Fibroblast of skin of scalp (primary cell): ENCODE data around the gene C1orf116.

Experiments
- DNase-seq: peaks from one replicate; pipeline ENCODE4 v3.0.0-alpha.2; 2013

C1orf116 gene

DNA sequence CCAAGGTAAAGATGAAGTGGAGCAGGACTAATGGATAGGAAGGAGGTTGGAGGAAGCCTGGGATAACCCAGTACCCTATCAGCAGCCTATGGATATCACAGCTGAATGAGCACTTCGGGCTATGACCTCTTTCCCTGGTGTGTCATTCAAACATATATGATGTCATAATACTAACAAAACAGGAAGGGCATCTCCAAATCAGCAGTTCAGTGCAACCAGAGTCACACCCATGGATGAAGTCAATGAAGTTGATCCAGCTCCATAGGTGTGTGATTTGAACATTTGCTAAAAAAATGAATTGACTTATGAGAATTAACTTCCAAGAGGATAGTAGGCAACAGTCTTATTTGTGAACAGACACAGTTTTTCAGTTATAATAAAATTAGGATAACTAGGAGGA is 1.7 kb upstream of the C1orf116 start:
- DNase-seq, result no peak

DNA sequence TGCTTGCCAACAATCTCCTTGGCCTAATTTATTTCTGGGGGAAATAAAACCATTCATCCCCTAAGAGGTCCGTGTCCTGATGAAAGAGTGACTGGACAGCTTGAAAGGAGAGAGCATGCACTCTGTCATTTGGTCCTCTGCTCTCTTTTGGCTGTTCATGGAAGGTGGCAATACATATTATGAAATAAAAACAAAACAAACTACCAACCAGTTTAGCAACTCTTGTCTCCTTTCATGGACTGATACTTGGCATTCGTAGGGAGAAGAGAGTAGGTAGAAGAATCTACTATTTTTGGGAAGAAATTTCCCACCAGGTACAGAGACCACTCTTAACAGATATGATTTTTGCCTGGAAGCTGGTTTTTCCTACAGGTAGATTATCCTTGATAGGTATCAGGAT is 746 bp upstream of the C1orf116 start:
- DNase-seq, result no peak

DNA sequence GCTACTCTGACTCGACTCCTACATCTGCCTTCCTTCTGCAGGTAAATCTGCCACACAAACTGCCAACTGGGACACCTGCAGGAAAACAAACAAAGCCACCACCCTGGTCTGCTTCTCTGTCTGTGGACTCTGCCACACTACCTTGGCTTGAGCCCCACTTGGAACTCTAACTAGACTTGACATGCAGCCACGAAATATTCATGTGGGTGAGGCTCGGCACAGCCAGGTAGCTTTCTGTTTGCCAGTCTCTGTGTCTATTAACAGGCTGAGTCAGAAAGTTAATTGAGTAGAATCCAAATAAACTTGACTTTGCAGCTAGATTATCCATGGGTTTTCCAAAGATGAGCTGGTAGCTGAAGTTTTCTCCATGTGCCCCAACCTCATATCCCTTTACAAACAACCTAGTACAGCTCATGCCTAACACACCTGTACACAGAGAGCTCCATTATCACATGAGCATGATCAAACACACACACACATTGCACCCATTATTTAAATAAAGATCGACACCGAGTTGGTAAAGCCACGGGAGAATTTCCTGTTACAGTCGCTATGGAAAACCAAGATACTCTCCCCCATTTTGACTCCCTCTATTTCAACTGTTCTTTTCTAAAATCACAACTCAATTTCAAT is 808 bp downstream of the C1orf116 start:
- DNase-seq, result no peak

DNA sequence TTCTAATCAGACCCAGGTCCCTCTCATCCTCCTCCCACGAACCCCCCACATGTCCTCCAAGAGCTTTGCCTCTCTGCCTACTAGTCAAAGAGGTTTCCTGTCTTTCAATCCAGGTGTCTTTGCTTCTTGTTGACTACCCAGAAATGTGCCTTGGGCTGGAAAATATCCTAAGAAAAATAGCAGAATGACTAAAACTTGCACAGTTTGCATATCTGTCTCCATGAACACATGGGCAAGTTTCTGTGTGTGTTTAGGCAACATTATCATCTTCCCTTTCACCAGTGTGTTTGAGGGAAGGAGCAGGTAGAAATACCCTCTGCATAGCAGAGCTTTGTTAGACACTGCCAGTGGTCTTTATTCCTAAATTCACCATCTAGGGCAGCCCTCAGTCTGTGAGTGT is 1.5 kb downstream of the C1orf116 start:
- DNase-seq, result no peak

DNA sequence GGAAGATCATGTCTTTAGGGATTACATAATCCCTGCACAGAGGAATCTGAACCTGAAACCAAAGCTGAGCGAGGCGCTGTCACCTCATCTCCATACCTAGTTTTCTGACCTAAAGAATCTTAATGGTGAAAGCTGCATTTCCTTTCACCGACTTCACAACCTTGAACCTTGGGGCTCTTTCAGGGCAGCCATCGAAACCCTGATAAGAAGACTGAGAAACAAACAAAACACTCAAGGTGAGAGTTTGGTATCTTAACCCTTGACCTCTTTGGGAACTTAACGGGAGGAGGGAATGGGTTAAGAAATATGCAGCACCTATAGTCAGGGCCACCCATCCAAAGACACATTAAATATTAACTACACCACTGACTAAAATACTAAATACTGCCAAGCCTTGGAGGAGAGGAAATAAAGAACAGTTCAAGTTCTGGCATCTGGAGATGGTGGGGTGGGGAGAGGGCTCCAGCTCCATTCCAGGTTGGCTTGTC is 2.0 kb downstream of the C1orf116 start:
- DNase-seq, result no peak

DNA sequence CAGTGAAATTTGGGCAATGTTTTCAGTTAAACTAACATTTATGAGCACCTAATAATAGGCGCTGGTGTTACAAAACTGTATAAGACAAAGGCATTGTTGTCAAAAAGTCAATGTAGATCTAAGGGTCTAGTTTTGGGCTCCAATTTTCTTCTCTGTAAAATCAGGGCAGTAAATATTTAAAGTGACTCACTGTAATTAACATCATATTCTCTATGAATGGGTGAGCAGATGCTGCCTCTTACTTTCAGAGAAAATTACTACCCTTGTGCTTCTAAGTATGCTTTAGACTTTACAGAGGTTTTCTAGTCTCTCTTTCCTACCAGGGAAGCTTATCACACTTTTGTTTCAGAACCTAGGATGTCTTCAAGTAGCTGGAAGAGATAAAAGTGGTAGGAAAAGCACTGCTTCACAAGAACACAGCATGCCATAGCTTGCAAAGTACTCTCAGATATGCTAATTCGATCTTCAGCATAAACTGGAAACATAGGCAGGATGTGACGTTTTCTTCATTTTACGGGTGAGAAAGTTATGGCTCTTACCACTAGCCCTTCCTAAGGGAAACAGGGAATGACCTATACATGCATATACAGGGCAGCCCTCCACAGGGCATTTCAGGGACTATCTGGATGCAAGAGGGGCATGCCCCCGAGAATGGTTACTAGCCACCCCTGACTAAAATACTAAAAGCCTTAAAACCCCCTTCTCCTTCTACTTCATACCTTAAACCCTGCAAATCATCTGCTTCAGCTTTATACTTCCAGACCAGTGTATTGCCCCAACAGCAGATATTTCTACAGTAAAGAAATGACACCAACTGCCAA is 2.6 kb downstream of the C1orf116 start:
- DNase-seq, result no peak

DNA sequence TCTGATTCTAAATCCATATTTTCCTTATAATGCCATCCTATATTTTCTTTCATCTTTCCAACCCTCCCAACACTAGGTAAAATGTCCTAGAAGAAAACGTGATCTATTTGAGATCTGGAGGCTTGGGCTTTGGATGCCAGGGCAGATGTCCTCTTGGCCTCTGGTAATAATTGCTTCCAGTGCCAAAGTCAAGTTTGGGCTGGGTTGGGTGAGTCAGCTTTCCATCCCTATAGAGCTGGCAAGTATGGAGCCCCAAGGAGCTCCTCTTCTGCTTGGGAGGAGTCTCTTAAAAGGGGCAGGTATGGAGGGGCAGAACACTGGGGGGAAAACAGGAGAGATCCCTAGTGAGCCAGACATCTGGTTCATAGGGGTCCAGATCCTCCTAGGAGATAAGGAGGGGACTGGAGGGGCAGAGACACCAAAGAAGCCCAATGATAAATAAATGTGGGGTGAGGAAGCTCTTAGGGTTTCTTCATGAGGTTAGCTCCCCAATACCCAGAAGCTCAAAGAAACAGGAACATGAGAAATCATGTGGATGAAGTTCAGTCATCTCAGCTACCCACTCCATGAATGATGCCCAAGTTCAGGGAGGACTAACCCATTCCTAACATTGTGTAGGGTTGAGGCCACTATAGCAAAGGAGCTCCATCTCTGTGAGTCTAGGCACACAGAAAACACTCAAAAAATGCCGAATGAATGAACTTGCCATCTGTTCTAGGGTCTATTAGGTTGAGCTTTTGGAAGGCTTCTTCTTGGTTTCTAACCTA is 3.5 kb downstream of the C1orf116 start:
- DNase-seq, result no peak

DNA sequence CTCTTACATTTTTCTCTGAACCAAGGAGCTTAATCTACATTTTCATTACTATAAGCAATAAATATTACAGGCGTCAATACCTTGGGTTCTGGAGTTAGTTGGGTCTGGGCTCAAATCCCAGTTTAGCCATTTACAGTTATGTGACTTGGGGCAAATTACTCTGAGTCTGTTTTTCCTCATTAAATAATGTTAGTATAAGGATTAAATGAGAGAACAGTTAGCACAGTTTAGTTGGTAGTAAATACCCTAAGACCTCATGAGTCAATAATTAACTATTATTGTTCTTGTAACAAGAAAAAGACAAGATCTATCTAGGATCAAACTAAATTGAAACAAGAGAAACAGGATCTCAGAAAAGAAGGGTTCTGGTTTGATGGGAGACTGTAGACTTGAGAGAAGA is 4.6 kb downstream of the C1orf116 start:
- DNase-seq, result no peak

DNA sequence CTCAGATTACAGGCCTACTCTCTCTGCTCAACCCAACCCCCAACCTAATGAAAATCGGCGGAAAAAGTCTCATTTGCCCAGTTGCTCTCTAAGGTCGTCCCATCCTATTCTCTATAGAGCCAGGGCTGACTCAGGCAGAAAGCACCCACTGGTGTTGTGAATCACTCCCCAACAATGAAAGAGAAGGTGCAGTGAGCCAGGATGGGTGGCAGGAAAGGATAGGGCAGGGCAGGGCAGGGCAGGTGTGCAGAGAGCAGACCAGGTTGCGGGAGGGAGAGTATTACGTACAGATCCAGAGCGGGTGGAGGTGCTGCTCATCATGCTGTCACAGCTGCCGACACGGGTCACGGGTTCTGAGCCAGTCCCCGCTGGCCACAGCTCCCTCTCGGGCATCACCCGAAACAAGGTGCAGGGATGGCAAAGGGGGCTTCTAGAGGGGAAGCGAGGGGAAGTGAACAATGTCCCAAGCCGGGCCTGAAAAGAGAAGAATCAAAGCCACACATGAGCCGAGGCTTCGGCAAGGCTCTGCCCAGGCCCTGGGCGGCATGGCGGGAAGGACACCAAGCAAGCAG is 5.3 kb downstream of the C1orf116 start:
- DNase-seq, result no peak

DNA sequence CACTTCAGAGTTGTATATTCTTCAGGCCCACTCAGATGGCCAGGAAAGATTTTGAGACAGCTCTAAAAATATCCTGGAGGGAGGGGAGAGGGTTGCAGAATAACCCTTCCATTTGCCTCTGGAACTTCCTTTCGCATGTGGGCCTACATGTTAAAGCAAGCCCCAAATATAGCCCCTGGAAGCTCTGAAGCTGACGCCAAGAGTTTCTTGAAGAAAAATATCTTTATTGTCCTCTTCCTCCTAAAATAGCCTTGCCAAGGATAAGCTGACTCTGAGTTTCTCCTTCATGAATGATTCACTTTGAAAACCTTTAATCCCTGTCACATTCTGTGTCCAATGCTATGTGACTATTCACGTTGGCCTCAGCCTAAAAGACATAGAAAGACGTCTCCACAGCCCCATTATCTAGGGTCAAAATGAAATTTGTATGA is 6.4 kb downstream of the C1orf116 start:
- DNase-seq, result no peak

DNA sequence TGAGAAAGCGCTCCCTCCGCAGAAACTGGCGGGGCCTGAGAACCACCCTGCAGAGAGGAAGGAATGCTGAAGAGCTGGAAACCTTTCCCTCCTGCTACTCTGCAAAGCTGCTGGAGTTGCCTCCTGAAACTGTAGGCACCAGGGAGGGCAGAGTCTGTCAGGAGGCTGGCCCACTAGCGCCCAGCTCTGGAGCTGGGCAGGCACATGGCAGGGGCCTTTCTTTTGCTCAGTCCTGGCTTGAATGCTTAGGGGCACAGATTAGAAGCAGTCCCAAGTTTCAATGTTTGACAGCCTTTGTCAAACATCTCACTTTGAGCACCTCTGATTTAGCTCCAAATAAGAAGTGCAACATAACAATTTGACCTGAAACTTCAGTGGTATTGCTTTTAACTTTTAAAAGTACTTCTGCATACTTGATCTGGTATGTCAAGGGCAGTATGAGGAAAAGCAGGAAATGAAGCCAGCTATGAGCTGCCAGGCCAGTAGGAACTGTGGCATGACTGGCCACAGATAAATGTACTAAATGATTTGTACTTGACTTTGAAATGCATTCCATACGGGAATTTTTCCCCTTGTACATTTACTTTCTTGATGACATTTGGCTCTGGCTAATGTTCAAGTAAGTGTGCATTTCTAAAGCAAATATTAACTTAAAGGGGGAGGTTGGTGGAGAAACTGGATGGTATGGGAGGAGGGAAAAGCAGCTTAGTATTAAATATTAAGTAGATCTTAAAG is 7.2 kb downstream of the C1orf116 start:
- DNase-seq, result peak; percentile 73

DNA sequence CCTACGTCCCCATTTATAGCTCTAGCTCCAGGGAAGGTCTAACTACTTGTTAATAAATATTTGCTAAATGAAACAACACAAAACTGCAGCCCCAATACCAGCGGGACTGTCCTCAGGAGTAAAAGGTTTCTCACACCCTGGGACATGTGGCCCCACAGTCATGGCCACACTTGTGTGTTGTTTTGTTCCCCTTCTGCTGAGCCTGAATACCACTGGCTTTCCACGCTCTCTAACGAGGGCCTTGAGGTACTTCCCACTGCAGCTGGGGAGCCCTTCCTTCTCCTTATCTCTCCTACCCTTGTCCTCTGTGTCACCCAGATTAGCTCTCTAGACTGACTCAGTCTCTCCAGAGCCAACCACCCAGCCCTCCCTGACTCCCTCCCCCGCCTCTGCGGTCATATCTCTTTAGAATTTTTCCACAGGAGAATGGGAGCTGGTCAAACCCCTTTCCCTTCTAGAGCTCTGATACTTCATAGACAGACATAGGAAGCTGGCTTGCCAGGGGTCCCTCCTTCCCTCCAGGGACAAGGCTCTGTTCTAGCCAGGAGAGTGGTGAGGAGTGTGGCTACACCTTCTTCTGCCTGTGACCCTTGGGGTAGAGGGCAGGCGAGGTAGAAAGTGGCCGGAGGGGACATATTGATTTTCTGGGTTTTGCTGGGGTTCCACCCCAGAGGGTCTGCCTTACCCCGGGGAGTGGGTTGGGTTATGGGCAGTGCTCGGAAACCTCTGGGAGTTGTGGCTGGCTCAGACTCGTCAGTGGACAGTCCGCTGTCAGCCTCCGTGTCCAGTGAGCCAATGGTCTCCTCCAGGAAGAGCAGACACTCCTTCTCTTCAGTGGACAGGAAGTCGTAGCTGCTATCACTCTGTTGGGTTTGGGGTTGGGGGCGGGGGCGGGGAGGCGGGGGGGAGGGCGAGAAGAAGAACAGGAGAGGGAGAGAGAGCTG is 8.1 kb downstream of the C1orf116 start:
- DNase-seq, result no peak

DNA sequence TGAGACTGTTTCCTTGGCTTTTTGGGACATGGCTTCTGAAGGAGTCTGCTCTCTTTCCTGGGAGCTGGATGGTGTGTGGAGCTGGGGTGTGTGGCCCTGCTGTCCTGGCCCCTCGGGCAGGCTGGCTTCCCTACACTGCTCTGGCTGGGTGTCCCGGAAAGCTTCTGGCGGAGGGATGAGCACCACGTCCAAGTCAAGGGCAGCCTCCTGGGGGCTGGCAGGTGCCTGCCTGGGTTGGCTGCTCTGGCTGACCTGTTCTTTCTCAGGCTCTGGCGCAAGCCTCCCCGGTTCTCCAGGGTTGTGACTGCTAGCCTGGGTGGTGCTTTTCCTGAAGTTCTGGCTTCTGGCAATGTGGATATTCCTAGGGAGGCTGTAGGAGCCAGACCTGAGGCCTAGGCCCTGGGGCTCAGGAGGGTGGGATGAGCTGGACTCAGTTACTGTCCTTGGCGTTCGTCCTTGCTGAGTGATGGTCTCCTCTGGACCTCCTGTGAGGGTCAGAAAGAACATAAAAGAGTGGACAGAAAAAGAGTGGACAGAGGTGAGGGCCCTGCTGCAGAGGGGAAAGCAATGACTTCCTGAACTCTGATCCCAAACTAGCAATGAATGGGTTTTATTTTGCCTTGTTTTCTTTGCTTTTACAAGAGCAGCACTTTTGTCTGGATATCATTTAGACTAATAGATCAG is 9.4 kb downstream of the C1orf116 start:
- DNase-seq, result no peak

DNA sequence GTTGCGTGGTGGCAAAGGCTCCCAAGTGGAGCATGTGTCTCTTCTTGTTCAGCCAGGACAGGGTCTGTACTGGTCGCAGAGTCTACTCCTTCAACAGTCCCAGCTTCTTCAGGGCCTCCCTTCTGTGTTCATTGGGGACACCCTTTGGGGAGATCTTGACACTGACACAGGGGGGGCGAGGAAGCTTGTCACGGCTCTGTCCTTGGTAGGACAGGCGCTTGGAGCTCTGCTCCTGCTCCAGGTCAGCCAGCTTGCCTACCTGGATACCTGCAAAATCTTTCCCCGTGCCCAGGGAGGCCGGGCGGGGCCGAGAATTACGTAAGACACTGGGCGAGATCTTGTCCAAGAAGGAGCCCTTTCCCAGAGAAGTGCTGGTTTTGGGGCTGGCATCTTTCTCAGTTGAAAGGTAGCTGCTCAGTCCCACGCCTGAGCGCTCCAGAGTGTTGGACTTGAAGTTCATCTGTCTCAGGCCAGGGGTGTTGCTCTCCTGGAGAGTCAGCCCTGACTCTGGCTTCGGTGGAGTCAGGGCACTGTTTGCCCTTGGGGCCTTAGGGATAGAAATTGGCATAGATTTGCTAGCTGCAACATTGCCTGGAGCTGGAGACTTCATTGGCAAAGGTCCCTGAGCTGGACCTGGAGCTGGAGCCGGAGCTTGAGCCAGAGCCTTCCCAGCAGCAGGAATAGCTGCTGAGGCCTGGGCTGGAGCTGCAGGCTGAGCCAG is 10.5 kb downstream of the C1orf116 start:
- no peak for DNase-seq

DNA sequence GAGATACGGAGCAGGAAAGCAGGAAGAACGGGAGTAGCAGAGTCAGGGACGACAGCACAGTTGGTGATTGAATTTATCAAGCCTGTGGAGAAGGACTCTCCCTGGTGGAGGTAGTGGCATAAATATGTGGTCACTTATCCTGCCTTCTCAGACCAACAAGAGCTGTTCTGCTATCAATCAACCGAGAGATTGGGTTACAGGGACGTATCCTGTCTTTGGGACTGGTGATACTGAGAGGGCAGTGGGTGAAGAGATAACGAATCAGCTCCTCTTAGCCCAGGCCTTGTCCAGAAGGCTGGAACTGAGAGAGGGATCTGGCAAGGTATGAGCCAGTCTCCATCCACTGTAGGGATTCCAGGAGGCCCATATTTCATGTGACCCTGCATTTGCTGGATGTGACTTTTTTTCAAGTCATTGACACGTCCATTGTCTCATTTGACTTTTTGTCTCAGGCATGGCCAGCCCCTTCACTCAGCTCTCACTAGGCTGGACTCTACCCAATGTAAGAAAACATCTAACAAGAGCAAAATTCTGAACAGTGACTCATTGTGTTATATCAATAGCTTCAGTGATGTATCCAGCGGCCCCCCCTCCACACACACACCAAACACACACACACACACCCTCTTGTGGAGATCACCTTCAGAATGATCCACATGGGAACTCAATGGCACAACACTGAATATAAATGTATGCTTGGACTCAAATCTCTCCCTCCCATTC is 11.3 kb downstream of the C1orf116 start:
- peak; percentile 46 for DNase-seq

DNA sequence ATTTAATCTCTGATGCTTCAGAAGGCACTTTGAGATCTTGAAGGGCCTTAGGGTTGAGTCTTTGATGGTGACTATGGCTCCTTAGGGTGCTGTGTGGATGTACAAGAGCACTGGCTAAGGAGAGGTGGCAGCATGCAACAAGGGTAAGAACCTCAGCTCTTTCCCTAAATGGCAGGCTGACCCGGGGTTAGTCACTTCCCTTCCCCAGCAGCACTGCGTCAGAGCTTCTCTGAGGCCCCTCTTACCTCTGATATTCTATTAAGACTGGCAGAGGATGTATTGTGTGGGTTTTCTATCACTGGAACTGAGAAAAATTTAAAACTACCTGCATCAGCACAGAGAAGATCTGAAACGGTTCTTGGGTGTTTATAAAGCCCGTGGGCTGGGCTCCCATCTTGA is 11.8 kb downstream of the C1orf116 start:
- no peak for DNase-seq

DNA sequence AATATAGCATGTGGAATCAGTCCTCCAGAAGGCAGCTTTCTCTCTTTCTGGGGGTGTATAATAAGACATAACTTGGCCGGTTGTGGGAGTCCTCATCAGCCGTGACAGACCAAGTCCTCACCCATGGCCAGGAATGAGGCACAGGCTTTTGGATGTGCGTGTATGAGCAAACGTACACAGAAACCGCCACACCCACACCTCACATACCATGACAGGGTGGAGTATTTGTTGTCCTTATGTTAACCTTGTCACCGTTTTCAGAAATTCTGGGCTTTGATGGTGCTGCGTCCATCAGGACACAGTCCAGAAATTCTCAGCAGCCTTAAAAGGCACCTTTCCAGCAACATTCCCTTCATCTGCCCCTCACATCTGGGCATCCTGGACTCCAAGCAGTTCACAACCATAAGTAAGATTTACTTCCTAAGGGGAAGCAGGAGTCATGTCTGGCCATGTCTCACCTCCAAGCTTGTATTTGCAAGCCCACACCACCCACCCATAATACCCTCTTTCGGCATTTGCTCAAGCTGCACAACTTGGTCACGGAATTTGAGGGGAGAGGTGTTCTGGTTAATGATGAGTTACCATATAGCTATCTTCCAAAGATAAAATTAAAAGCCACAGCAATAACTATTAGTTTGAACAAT is 12.4 kb downstream of the C1orf116 start:
- no peak for DNase-seq

DNA sequence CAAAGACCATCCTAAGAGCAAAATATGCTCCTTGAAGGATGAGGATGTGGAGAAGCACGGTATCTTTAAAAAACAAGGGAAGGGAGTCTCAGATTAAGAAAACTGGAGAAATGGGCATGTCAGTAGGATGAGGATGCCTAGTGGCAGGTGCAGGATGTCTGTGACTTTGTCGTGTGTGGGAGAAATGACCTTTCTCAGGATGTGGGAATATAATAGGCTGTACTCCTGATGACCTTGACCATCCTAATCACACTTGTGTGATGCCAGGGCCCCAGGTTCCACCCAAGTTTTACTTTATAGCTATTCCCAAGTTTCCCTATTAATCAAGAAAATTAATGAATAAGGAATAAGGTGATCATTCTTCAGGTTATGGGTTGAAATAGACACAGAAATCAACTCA is 12.9 kb downstream of the C1orf116 start:
- DNase-seq, result no peak

DNA sequence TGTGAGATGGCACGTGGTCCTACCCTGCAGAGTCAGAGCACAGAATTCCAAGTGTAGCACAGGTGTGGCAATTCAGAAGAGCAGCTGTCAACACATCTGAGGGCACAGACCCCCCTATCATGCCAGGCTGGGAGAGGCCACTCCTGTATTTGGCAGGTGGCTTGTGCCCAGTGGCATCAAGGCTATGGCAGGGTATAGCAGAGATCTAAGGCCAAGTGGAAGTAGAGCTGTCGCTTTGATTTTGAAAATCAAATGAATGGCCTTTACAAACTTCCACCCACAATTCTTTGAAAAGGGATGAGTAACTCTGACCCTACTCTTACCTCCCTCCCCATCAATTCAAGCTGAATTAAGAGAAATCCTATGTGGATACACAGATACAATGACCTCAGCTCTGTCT is 13.4 kb downstream of the C1orf116 start:
- no peak for DNase-seq
